ENCODE results near the gene SAP25. TPM values are rescaled to one million over a fixed set of nuclear protein-coding genes. Genes with fewer than 3 reads are reported as not detected.
A peak's percentile ranks its signal among the peaks of the same experiment; 100 is the strongest.
"Not testable (repeated sequence)": the region's sequence is repeated elsewhere in the genome, so short reads cannot be mapped to it uniquely, and the experiment has no call there.

Gene SAP25
- total RNA-seq, 2 experiments from 2014 or later: 52.0 to 53.4 TPM

DNA sequence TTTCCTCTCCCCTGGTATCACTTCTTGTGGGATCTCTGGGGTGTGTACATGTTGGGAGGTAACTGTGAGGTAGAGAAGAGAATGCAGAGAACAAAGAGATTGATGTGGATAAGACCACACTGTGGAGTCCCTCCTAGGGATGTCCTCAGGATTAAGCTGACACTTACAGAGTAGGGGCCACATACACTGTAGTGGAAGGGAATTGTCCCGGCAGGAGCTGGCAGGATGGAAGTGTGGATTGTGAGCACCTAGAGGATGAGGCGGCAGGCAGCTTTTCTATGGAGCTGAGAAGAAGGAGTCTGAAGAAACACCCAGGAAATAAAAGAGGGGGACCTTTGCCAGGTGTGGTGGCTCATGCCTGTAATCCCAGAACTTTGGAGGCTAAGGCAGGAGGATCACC, 21.2 kb downstream of the SAP25 start:
- no peak for DNase-seq
- ChIA-PET POLR2A (no interaction called here), CTCF (no interaction called here)
- Mint-ChIP-seq H3K27me3 (no peaks in the 10 kb centered on the region), H3K9me3 (no peaks in the 10 kb centered on the region), H3K36me3 (ENCODE audit: low read depth) (peaks cover 75% of the 10 kb centered on the region), H3K27ac (no peak overlapping the region), H3K4me3 (peak overlapping the region; percentile 68), H3K4me1 (ENCODE audit: low read depth) (peaks cover 35% of the 10 kb centered on the region)
- peaks cover 39% of the 10 kb centered on the region for H3K4me1 ChIP-seq (ENCODE audit: insufficient read depth, low read length)
- H3K27ac ChIP-seq (ENCODE audit: low read depth in 1 of 2, low read length in 2 of 2): no peak overlapping the region
- H3K27me3 ChIP-seq (ENCODE audit: control insufficient read depth in 1 of 2, insufficient read depth in 2 of 2, low read length in 2 of 2): no peaks in the 10 kb centered on the region
- no peak for ATAC-seq (ENCODE audit: poor library complexity)
- TF ChIP-seq CTCF (IDR thresholded peaks at IDR 0.05): no peak
- H3K4me3 ChIP-seq (ENCODE audit: low read length): no peak overlapping the region
- no peaks in the 10 kb centered on the region for H3K9me3 ChIP-seq (ENCODE audit: control insufficient read depth in 1 of 2, insufficient read depth in 1 of 2, low read length in 2 of 2)
- intact Hi-C loops (cut with DNase I, micrococcal nuclease): no loop called here
- peaks cover 67% of the 10 kb centered on the region for H3K36me3 ChIP-seq (ENCODE audit: insufficient read depth, low read length)

DNA sequence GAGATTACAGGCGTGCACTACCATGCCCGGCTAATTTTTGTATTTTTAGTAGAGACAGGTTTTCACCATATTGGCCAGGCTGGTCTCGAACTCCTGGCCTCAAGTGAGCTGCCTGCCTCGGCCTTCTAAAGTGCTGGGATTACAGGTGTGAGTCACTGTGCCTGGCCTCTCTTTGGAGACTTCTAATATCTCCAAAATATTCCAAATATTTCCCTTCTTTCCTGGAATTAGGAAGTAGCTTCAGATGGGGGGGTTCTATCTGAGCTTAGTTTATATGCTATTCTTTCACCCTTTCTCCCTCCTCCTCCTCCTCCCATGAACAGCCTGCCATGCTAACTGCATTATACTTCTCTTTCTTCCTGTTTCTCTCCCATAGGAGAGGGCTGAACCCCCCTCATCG, 25.3 kb downstream of the SAP25 start:
- intact Hi-C loops (cut with DNase I, micrococcal nuclease); H3K27me3 ChIP-seq (ENCODE audit: control insufficient read depth in 1 of 2, insufficient read depth in 2 of 2, low read length in 2 of 2); ATAC-seq (ENCODE audit: poor library complexity); H3K27me3 Mint-ChIP-seq; H3K9me3 Mint-ChIP-seq; H3K4me3 ChIP-seq (ENCODE audit: low read length); H3K9me3 ChIP-seq (ENCODE audit: control insufficient read depth in 1 of 2, insufficient read depth in 1 of 2, low read length in 2 of 2); DNase-seq: not testable (repeated sequence)
- peak overlapping the region; percentile 73 for H3K27ac Mint-ChIP-seq
- Histone ChIP-seq H3K27ac (ENCODE audit: low read depth in 1 of 2, low read length in 2 of 2) (peak overlapping the region; percentile 23), H3K4me1 (ENCODE audit: insufficient read depth, low read length) (peaks cover 75% of the 10 kb centered on the region), H3K36me3 (ENCODE audit: insufficient read depth, low read length) (peaks cover 35% of the 10 kb centered on the region)
- ChIA-PET POLR2A (interaction anchor here (0.9 to 4.3 kb wide), 7 partner anchors 9 to 119 kb away, joined by 3 to 32 read pairs (median 3); partner anchors contain the start of genes AGFG2, MEPCE and MOSPD3), CTCF (interaction anchor here (1.3 kb wide), 1 partner anchor 16 kb away, joined by 4 read pairs; no protein-coding TSS in a partner anchor)
- H3K4me1 Mint-ChIP-seq (ENCODE audit: low read depth): peaks cover 76% of the 10 kb centered on the region
- peak overlapping the region; percentile 73 for H3K4me3 Mint-ChIP-seq
- peaks cover 37% of the 10 kb centered on the region for H3K36me3 Mint-ChIP-seq (ENCODE audit: low read depth)

- no peaks in the 10 kb centered on the region for H3K9me3 ChIP-seq (ENCODE audit: control insufficient read depth in 1 of 2, insufficient read depth in 1 of 2, low read length in 2 of 2)
- peak overlapping the region; percentile 63 to 84 for H3K27ac ChIP-seq (ENCODE audit: low read depth in 1 of 2, low read length in 2 of 2)
- DNase-seq: no peak
- H3K4me3 ChIP-seq (ENCODE audit: low read length): no peak overlapping the region
- intact Hi-C loops (cut with DNase I, micrococcal nuclease): no loop called here
- H3K4me3 Mint-ChIP-seq: peak overlapping the region; percentile 47
- no peaks in the 10 kb centered on the region for H3K27me3 ChIP-seq (ENCODE audit: control insufficient read depth in 1 of 2, insufficient read depth in 2 of 2, low read length in 2 of 2)
- peaks cover 81% of the 10 kb centered on the region for H3K4me1 ChIP-seq (ENCODE audit: insufficient read depth, low read length)
- H3K36me3 ChIP-seq (ENCODE audit: insufficient read depth, low read length): peaks cover 29% of the 10 kb centered on the region
- no peak for ATAC-seq (ENCODE audit: poor library complexity)
- peaks cover 82% of the 10 kb centered on the region for H3K4me1 Mint-ChIP-seq (ENCODE audit: low read depth)
- no peaks in the 10 kb centered on the region for H3K27me3 Mint-ChIP-seq
- TF ChIP-seq CTCF (IDR thresholded peaks at IDR 0.05): no peak
- POLR2A ChIA-PET: interaction anchor here (1.1 to 4.3 kb wide), 6 partner anchors 9 to 118 kb away, joined by 3 to 32 read pairs (median 6); partner anchors contain the start of genes AGFG2, FBXO24, LRCH4 and MEPCE
- peaks cover 33% of the 10 kb centered on the region for H3K36me3 Mint-ChIP-seq (ENCODE audit: low read depth)
- H3K9me3 Mint-ChIP-seq: no peaks in the 10 kb centered on the region
- peak overlapping the region; percentile 73 for H3K27ac Mint-ChIP-seq
- CTCF ChIA-PET: interaction anchor here (1.3 to 3.9 kb wide), 2 partner anchors 11 to 17 kb away, joined by 4 to 47 read pairs; no protein-coding TSS in a partner anchor
Measured at GRCh38 chr7:100547872-100548271, 25.8 kb downstream of the SAP25 start.

Measured in CD4-positive, alpha-beta T cell (primary cell).